ENCODE measurements around the gene SPSB1. TPM values are rescaled to one million over a fixed set of nuclear protein-coding genes. Genes with fewer than 3 reads are reported as not detected.

SPSB1 gene
- total and polyA plus RNA-seq, 10 donors = 1.3 to 7.9 (median 4.1) TPM

DNA sequence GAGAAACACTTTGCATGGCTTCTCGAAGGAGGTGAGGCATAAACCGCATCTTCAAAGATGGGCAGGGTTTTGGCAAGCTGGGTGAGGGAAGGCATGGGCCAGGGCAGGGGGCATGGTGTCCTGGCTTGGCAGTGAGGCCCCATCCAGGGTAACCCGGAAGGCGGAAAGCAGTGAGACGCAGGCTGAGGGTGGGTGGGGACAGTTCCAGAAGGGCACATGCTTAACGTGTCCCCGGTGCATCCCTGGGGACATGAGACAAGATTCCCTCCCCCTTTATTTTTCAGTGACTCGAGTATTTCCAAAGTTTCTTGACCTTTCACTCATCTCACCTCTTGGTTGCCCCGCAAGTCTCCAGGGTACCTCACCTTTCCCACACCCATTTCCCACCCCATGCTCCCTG is 123.8 kb downstream of the SPSB1 start:
- Histone ChIP-seq H3K4me1 (peaks cover 11 to 81% (median 30%) of the 10 kb centered on the region in 6 donors), H3K36me3 (no peaks in the 10 kb centered on the region), H3K27ac (no peak overlapping the region), H3K27me3 (replicated peaks in 1 of 7) (peaks cover 0 to 9% (median 0%) of the 10 kb centered on the region in 7 donors), H3K4me3 (no peak overlapping the region), H3K9me3 (no peaks in the 10 kb centered on the region)
- WGBS, 5 donors = 68 to 84% (median 83%) methylated on average over 9 of the region's 9 CpGs
- no peak for DNase-seq
- intact Hi-C loops (cut with DNase I; ENCODE audit: low total_unique reads) = no loop called here
- TF ChIP-seq POLR2A (IDR thresholded peaks at IDR 0.05) (no peak), POLR2AphosphoS5 (IDR thresholded peaks at IDR 0.05) (no peak)
- TF ChIP-seq, protein P1, sequence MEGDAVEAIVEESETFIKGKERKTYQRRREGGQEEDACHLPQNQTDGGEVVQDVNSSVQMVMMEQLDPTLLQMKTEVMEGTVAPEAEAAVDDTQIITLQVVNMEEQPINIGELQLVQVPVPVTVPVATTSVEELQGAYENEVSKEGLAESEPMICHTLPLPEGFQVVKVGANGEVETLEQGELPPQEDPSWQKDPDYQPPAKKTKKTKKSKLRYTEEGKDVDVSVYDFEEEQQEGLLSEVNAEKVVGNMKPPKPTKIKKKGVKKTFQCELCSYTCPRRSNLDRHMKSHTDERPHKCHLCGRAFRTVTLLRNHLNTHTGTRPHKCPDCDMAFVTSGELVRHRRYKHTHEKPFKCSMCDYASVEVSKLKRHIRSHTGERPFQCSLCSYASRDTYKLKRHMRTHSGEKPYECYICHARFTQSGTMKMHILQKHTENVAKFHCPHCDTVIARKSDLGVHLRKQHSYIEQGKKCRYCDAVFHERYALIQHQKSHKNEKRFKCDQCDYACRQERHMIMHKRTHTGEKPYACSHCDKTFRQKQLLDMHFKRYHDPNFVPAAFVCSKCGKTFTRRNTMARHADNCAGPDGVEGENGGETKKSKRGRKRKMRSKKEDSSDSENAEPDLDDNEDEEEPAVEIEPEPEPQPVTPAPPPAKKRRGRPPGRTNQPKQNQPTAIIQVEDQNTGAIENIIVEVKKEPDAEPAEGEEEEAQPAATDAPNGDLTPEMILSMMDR (IDR thresholded peaks at IDR 0.05 in 8 of 11, conservative IDR thresholded peaks at IDR 0.05 in 3 of 11) = no peak

- WGBS, 5 donors = 84 to 93% (median 90%) methylated on average over 13 to 18 of the region's 18 CpGs
These were observed 124.3 kb downstream of the SPSB1 start for GRCh38 chr1:9416918-9417500.

DNA sequence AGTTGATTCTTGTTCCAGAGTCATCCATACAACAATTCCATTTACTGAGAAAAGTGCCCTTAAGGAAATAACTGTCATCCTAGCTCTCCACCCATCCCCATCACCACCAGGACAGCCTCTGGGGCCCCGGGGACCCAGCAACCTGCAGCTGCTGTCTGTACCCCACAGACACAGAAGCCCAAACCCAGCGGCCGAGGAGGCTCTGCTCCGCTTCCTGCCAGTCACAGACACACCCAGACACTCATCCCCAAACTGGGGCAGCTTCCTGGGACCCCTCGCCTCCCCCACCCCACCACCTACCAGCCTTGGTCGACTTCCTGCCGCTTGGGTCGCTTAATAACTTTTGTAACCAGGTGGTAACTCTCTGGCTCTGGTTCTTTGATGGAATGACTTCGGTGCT is 125.0 kb downstream of the SPSB1 start:
- H3K27ac ChIP-seq = no peak overlapping the region
- H3K4me3 ChIP-seq = no peak overlapping the region
- H3K27me3 ChIP-seq (replicated peaks in 1 of 7) = peaks cover 0 to 19% (median 0%) of the 10 kb centered on the region in 7 donors
- DNase-seq = no peak
- peaks cover 6 to 85% (median 21%) of the 10 kb centered on the region in 6 donors for H3K4me1 ChIP-seq
- no peaks in the 10 kb centered on the region for H3K9me3 ChIP-seq
- WGBS, 5 donors = 43 to 64% (median 50%) methylated on average over 5 to 9 of the region's 9 CpGs
- intact Hi-C loops (cut with DNase I; ENCODE audit: low total_unique reads) = no loop called here
- H3K36me3 ChIP-seq = no peaks in the 10 kb centered on the region
- TF ChIP-seq, protein P1 (IDR thresholded peaks at IDR 0.05 in 8 of 11, conservative IDR thresholded peaks at IDR 0.05 in 3 of 11) = no peak
- no peak for TF ChIP-seq POLR2A (IDR thresholded peaks at IDR 0.05)
- TF ChIP-seq POLR2AphosphoS5 (IDR thresholded peaks at IDR 0.05) = no peak

More at GRCh38 chr1:9416918-9417500, 124.3 kb downstream of the SPSB1 start:
- Histone ChIP-seq H3K4me3 (no peak overlapping the region), H3K27ac (no peak overlapping the region), H3K9me3 (no peaks in the 10 kb centered on the region), H3K4me1 (peaks cover 11 to 85% (median 27%) of the 10 kb centered on the region in 6 donors), H3K27me3 (replicated peaks in 1 of 7) (peaks cover 0 to 13% (median 0%) of the 10 kb centered on the region in 7 donors), H3K36me3 (no peaks in the 10 kb centered on the region)
- intact Hi-C loops (cut with DNase I; ENCODE audit: low total_unique reads) = no loop called here
- no peak for DNase-seq
- TF ChIP-seq POLR2AphosphoS5 (IDR thresholded peaks at IDR 0.05) (no peak), POLR2A (IDR thresholded peaks at IDR 0.05) (no peak)
- TF ChIP-seq, protein P1 (IDR thresholded peaks at IDR 0.05 in 8 of 11, conservative IDR thresholded peaks at IDR 0.05 in 3 of 11) = no peak

GRCh38 chr1:9418851-9419250 is 126.2 kb downstream of the SPSB1 start:
- 76 to 92% (median 90%) methylated on average over 7 of the region's 7 CpGs for WGBS, 5 donors
- Histone ChIP-seq H3K27ac (no peak overlapping the region), H3K4me3 (no peak overlapping the region), H3K27me3 (replicated peaks in 1 of 7) (peaks cover 0 to 30% (median 0%) of the 10 kb centered on the region in 7 donors), H3K9me3 (no peaks in the 10 kb centered on the region), H3K4me1 (peaks cover under 1 to 74% (median 9%) of the 10 kb centered on the region in 6 donors), H3K36me3 (no peaks in the 10 kb centered on the region)
- intact Hi-C loops (cut with DNase I; ENCODE audit: low total_unique reads) = no loop called here
- TF ChIP-seq, protein P1 (IDR thresholded peaks at IDR 0.05 in 8 of 11, conservative IDR thresholded peaks at IDR 0.05 in 3 of 11) = no peak
- no peak for TF ChIP-seq POLR2A (IDR thresholded peaks at IDR 0.05)
- no peak for TF ChIP-seq POLR2AphosphoS5 (IDR thresholded peaks at IDR 0.05)
- no peak for DNase-seq

Data from spleen (tissue), 11 donors.